Body of pancreas (tissue), 4 donors: ENCODE results near the gene COLEC12. TPM values are rescaled to one million over a fixed set of nuclear protein-coding genes. Genes with fewer than 3 reads are reported as not detected.

Source experiments
- ATAC-seq: fragments of 150-250 bp; one replicate; pipeline ENCODE4 v1.9.1; 2016
- DNase-seq, 4 donors: peaks; one replicate each; pipeline ENCODE4 v3.0.0-alpha.2; 2019
- H3K27ac ChIP-seq, 4 donors: fragments of 200-600 bp; sonication (generic); 1 replicate in 3 of 4; 2 replicates in 1 of 4; pipeline versions ENCODE4 v1.5.1 to v1.6.1; 2016 to 2019; ENCODE audit warnings: mild to moderate bottlenecking in 1 of 4, mixed read lengths in 1 of 4, moderate library complexity in 1 of 4
- H3K27me3 ChIP-seq, 2 donors: fragments of 200-600 bp; sonication (generic); one replicate each; pipeline ENCODE4 v1.6.0; 2016; ENCODE audit warnings: mild to moderate bottlenecking in 1 of 2
- H3K36me3 ChIP-seq, 2 donors: fragments of 200-600 bp; sonication (generic); replicated peaks in 1 of 2; 2 replicates each; pipeline ENCODE4 v1.5.1; 2016; ENCODE audit warnings: low read depth in 2 of 2; ENCODE audit not compliant: insufficient read depth in 1 of 2
- H3K4me1 ChIP-seq: fragments of 200-600 bp; sonication (generic); one replicate; pipeline ENCODE4 v1.6.0; 2016
- H3K4me3 ChIP-seq, 2 donors: fragments of 200-600 bp; sonication (generic); 1 replicate in 1 of 2; 2 replicates in 1 of 2; pipeline ENCODE4 v1.5.1; 2016 to 2019
- H3K9me3 ChIP-seq, 3 donors: fragments of 200-600 bp; sonication (generic); 1 replicate in 2 of 3; 2 replicates in 1 of 3; pipeline ENCODE4 v1.5.1; 2016
- POLR2A ChIP-seq, 3 donors: fragments of 450-650 bp; IDR thresholded peaks; one replicate each; pipeline ENCODE4 v1.6.1; 2016; ENCODE audit warnings: antibody characterized with exemption in 3 of 3, mild to moderate bottlenecking in 2 of 3
- WGBS, 2 donors: methylation state at CpG; one replicate each; pipeline ENCODE4 v1.1.5; 2017; 5-methylcytosine and 5-hydroxymethylcytosine counted together
- intact Hi-C: fragments of 100-400 bp; cut with DNase I; formaldehyde crosslinking; loops from one replicate; pipeline ENCODE4 v1.15.1; 2023
- total RNA-seq, 2 donors: library from RNA; depleted of rRNA; stranded (reverse); fragments of >200 nt; gene quantifications; one replicate each; pipeline ENCODE4 v1.1.0, GENCODE V29; 2016
- TF ChIP-seq, protein P1 (sequence below), 7 experiments: fragments of 450-650 bp in 4 of 7; fragments of 200-600 bp in 3 of 7; sonication (generic) in 3 of 7; IDR thresholded peaks; one replicate each; pipeline ENCODE4 v1.5.1; 2016 to 2019; ENCODE audit warnings: antibody characterized with exemption in 7 of 7

COLEC12 gene
- total RNA-seq, 2 donors from 2014 or later = 3.6 to 4.2 TPM

DNA sequence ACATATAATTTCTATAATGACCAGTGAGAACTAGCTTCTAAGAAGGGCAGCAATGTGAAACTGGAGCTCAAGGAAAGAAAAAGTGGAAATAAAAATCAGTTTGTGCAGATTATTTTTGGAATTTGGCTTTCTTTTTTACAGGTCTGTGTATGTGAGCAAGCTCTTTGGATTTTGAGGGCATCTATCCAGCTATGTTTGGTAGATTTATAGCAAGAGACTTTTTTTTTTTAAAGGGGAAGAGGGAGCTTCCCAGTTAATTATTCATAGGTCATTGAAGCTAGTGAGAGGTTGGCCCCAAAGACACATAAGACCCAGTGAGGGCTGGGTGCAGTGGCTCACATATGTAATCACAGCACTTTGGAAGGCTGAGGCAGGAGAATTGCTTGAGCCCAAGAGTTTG is 24.0 kb upstream of the COLEC12 start:
- TF ChIP-seq, protein P1, sequence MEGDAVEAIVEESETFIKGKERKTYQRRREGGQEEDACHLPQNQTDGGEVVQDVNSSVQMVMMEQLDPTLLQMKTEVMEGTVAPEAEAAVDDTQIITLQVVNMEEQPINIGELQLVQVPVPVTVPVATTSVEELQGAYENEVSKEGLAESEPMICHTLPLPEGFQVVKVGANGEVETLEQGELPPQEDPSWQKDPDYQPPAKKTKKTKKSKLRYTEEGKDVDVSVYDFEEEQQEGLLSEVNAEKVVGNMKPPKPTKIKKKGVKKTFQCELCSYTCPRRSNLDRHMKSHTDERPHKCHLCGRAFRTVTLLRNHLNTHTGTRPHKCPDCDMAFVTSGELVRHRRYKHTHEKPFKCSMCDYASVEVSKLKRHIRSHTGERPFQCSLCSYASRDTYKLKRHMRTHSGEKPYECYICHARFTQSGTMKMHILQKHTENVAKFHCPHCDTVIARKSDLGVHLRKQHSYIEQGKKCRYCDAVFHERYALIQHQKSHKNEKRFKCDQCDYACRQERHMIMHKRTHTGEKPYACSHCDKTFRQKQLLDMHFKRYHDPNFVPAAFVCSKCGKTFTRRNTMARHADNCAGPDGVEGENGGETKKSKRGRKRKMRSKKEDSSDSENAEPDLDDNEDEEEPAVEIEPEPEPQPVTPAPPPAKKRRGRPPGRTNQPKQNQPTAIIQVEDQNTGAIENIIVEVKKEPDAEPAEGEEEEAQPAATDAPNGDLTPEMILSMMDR (IDR thresholded peaks at IDR 0.05) = no peak
- TF ChIP-seq POLR2A (IDR thresholded peaks at IDR 0.05) = no peak
- H3K4me3 ChIP-seq = no peak overlapping the region
- no peaks in the 10 kb centered on the region for H3K36me3 ChIP-seq
- no peak for ATAC-seq
- no peaks in the 10 kb centered on the region for H3K27me3 ChIP-seq
- H3K27ac ChIP-seq = no peak overlapping the region
- H3K4me1 ChIP-seq = peaks cover 29% of the 10 kb centered on the region
- H3K9me3 ChIP-seq = no peaks in the 10 kb centered on the region
- intact Hi-C loops = no loop called here
- no peak for DNase-seq

DNA sequence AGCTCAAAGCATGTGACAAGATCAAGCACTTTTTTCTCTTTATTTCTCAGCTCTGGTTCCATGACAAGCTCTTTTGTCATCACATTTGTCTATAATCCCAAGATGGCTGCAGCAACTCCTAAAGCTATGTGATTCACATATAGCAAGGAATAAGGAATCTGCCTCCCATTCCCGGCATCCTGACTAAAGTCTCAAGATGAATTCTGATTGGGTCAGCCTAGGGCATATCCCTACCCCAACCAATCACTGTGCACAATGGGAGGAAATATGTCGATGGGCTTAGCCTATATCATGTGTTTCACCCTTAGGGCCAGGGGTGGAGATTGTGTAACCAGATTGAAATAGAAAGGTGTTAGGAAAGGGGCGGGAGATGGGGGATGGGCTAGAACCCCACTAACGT is 23.1 kb upstream of the COLEC12 start:
- Histone ChIP-seq H3K27me3 (no peaks in the 10 kb centered on the region), H3K4me1 (peaks cover 34% of the 10 kb centered on the region), H3K36me3 (no peaks in the 10 kb centered on the region), H3K9me3 (no peaks in the 10 kb centered on the region), H3K27ac (no peak overlapping the region), H3K4me3 (no peak overlapping the region)
- ATAC-seq (no peak), DNase-seq (no peak)
- 55% methylated on average over 4 of the region's 4 CpGs for WGBS, 2 donors
- intact Hi-C loops = no loop called here
- TF ChIP-seq, protein P1 (IDR thresholded peaks at IDR 0.05) = no peak
- no peak for TF ChIP-seq POLR2A (IDR thresholded peaks at IDR 0.05)

DNA sequence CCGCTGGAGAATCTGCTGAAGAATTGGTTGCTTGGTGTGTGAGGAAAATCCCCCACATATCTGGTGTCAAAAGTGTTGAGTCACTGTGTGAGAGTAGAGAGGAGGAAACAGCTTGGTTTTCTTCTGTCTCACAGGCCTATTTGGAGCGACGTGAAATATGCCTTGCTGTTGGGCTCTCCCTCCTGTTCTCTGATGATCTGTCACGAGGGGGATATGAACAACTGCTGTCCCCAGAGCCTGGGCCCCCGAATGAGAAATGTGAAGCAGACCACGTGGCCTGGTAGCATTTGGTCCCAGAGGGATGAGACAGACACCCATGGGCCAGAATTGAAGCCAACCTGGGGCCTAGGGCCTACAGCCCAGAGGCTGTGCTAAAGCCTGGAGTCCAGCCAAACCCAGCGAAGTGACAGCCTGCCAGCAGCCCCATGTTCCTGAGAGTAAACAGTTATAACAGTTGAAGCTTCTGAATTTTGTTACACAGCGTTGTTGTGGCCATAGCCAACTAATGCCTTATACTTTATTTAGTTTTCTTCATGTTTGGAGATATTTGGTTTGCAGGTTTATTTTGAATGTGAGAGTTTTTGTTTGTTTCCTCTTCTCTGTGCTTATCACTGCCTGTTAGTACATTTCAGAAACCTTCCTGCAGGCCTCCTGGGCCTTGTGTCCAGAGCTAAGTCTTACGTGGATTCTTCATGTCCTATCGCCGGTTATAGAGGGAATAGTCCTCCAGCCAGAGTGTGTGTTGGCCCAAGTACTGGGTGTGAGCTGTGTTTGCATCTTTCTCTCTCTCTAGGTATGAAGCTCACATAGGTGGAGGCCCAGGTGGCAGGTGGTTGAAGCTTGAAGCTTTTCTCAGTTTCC is 18.7 kb upstream of the COLEC12 start:
- Histone ChIP-seq H3K36me3 (no peaks in the 10 kb centered on the region), H3K9me3 (no peaks in the 10 kb centered on the region), H3K27ac (no peak overlapping the region), H3K4me3 (no peak overlapping the region), H3K4me1 (peaks cover 11% of the 10 kb centered on the region), H3K27me3 (no peaks in the 10 kb centered on the region)
- 67 to 74% methylated on average over 10 to 11 of the region's 11 CpGs for WGBS, 2 donors
- peak; percentile 26 to 70 (median 50) for DNase-seq
- ATAC-seq = peak; percentile 30
- intact Hi-C loops = no loop called here
- TF ChIP-seq, protein P1 (IDR thresholded peaks at IDR 0.05) = no peak
- TF ChIP-seq POLR2A (IDR thresholded peaks at IDR 0.05) = no peak

DNA sequence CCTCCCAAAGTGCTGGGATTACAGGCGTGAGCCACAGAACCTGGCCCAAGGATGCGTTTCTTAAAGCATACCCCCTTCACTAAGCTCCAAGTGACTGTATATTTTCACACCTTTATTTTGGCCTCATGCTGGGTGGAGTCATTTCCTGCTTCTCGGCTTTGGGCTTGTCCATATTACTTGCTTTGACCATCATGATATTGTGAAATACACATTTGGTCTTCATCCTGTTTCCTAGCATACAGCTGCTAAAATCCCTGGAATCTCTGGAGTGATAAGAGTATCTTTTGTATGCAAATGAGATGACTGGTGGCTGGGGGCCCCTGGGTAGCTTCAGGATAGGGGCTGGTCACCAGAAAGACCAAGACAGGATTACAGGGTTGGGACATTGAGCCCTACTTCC is 17.6 kb upstream of the COLEC12 start:
- ATAC-seq (no peak), DNase-seq (no peak)
- H3K4me1 ChIP-seq = peaks cover 6% of the 10 kb centered on the region
- H3K27me3 ChIP-seq = no peaks in the 10 kb centered on the region
- H3K36me3 ChIP-seq = no peaks in the 10 kb centered on the region
- TF ChIP-seq, protein P1 (IDR thresholded peaks at IDR 0.05) = no peak
- no peak for TF ChIP-seq POLR2A (IDR thresholded peaks at IDR 0.05)
- no peak overlapping the region for H3K27ac ChIP-seq
- H3K9me3 ChIP-seq = no peaks in the 10 kb centered on the region
- no peak overlapping the region for H3K4me3 ChIP-seq
- 78 to 94% methylated on average over 3 of the region's 3 CpGs for WGBS, 2 donors
- intact Hi-C loops = no loop called here

DNA sequence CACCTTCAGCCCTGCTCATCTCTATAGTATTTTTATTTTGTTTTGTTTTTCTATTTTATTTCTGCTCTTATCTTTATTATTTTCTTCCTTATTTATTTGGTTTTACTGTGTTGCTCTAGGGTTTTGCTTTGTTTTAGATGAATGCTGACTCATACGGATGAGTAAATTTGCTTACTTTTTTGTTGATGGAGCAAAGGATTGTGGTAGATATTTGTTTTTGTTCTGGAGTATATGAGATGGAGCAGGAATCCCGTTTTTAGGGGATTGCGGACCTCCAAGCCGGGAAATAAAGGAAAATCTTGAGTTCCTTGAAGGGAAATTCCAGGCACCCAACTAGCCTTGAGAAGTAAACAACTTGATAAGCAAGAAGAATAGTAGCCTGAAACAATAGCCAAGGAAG is 15.3 kb upstream of the COLEC12 start:
- 43 to 50% methylated on average over 4 of the region's 4 CpGs for WGBS, 2 donors
- Histone ChIP-seq H3K4me1 (peaks cover 6% of the 10 kb centered on the region), H3K4me3 (no peak overlapping the region), H3K27ac (no peak overlapping the region), H3K36me3 (no peaks in the 10 kb centered on the region), H3K27me3 (no peaks in the 10 kb centered on the region), H3K9me3 (no peaks in the 10 kb centered on the region)
- DNase-seq (no peak), ATAC-seq (no peak)
- TF ChIP-seq POLR2A (IDR thresholded peaks at IDR 0.05) = no peak
- TF ChIP-seq, protein P1 (IDR thresholded peaks at IDR 0.05) = no peak
- intact Hi-C loops = no loop called here
